ENCODE data around the gene PLEKHM2.
"Not testable (repeated sequence)": the region's sequence is repeated elsewhere in the genome, so short reads cannot be mapped to it uniquely, and the experiment has no call there.

PLEKHM2 gene

DNA sequence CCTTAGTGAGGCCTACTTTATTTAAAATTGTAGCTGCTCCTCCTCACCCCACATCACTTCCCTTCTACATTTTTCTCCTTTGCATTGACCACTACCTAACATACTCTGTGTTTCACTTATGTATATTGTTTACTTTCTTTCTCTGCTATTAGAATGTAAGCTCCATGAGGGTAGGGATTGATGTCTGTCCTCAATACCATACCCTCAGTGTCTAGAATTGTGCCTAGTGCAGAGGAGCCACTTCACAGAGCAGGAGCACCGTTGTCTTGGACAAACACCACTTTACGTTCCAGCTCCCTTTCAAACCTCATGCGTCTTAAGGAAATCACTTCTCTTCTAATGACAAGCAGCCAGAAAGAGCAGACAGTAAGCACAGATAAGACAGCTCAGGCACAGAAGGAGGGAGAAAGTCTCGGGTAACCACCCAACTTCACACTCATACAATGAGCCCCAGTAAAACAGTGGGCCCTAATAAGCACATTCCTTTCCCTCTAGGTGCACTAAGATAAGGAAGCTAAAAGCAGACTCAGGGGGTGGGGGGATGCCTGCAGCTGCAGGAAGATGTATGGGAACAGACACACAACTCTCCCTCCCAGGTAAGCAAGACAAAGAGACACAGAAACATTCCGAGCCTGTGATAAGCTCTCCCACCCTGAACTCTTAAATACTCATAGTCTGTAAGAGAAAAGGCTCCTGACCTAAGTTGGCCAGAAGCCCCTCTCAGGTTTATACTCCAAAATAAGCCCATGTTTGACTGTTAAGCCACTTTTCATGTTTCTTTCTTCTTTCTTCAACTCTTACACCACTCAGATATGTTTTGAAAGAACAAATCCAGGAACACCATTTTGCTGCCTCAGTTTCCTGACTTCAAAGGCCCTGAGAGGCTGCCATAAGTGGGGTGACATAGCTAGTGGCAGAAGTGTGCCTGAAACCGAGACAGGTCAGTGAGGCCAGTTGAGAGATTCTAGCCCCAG lies 7.1 kb upstream of the PLEKHM2 start:
- FAIRE-seq: no peak

DNA sequence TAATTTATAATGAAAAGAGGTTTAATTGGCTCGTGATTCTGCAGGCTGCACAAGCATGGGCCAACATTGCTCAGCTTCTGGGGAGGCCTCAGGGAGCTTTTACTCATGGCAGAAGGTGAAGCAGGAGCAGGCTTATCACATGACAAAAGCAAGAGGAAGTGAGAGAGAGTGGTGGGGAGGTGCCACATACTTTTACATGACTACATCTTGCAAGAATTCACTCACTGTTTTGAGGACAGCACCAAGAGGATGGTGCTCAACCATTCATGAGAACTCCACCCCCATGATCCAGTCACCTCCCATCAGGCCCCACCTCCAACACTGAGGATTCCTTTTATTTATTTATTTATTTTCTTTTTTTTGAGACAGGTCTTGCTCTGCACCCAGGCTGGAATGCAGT lies 5.5 kb upstream of the PLEKHM2 start:
- FAIRE-seq: no peak

DNA sequence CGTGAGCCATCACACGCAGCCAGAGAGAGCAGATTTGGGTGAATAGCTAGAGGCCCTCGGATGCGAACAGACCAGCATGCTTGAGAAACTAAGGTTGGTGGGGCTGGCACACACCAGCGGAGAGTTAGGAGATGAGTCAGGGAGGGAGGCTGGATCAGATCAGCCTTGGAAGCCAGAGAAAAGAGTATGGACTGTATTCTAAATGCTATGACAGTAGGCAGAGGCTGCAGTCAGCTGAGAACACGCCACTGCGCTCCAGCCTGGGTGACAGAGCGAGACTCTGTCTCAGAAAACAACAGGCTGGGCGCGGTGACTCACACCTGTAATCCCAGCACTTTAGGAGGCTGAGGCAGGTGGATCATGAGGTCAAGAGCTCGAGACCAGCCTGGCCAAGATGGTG lies 4.0 kb upstream of the PLEKHM2 start:
- FAIRE-seq: no peak

DNA sequence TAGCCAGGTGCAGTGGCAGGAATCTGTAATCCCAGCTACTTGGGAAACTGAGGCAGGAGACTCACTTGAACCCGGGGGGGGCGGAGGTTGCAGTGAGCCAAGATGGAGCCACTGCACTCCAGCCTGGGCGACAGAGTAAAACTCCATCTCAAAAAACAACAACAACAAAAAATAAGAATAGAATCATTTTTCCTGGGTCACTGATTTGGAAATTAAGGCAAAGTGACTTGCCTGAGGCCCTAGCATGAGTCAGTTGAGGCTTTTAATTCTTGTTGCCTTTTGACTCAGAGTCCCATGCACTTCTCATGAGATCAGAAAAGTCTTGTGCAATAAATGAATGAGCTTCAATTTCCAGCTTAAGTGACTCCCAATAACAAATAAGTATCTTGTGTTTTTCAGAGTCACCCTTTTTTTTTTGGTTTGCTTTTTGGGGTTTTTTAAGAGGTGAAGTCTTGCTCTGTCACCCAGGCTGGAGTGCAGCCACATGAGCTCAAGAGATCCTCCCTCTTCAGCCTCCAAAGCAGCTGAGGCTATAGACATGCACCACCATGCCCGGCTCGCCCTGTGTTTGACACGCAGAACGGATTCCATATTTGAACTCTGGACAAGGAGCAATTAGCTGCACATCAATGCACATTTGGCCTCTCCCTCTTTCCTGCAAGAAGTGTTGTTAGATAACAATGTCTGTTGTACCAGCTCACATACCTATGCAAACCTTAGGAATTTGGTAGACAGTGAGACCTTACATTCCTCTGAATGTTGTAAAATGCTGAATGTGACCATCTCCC lies 3.4 kb upstream of the PLEKHM2 start:
- no peak for FAIRE-seq

- no peak for FAIRE-seq
These were observed 2.5 kb upstream of the PLEKHM2 start for GRCh38 chr1:15681349-15682292.

GRCh38 chr1:15682936-15683341 lies 1.2 kb upstream of the PLEKHM2 start:
- FAIRE-seq: no peak

- no peak for FAIRE-seq
These were observed 628 bp upstream of the PLEKHM2 start for GRCh38 chr1:15683345-15684039.

GRCh38 chr1:15684468-15685291 lies 560 bp downstream of the PLEKHM2 start:
- no peak for FAIRE-seq

GRCh38 chr1:15685820-15686219 lies 1.7 kb downstream of the PLEKHM2 start:
- no peak for FAIRE-seq

DNA sequence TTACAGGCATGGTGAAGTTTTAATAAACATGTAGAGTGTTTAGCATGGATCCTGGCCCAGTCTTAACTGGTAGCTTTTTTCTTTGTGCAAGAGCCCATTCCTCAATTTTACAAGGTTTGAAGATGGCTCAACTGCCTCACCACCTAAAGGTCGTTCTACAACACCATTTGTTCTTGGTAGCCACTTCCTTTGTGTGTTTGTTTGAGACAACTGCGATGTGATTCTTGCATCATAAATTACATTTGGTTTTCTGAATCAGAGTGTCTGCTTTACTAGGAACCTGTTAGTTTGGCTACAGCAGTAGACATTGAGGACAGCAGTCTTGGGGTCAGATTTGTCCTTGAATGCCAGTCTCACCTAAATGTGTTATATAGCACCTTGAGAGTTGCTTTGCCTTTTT lies 3.3 kb downstream of the PLEKHM2 start:
- FAIRE-seq: no peak

- FAIRE-seq: no peak
These were observed 6.2 kb downstream of the PLEKHM2 start for GRCh38 chr1:15690317-15690716.

GRCh38 chr1:15691434-15692032 lies 7.4 kb downstream of the PLEKHM2 start:
- FAIRE-seq: no peak

- no peak for FAIRE-seq
These were observed 8.1 kb downstream of the PLEKHM2 start for GRCh38 chr1:15692121-15692682.

DNA sequence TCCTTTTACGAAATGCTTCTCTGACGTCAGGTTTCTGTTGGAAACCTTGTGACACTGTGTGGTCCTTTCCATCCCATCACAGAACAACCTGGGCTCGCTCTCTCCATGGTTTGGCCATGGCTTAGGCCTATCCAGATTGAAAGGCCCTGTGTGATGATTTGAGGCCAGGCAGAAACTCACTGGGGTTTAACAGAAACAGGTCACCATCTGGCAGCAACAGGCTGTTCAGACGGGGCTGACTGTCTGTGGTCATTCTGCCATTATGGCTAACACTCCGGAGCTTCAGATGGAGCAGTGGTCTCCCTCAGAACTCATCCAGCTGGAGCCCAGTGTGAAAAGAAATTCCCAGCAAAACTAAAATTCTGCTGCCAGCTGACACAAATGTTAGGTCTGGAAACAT lies 9.3 kb downstream of the PLEKHM2 start:
- no peak for FAIRE-seq

DNA sequence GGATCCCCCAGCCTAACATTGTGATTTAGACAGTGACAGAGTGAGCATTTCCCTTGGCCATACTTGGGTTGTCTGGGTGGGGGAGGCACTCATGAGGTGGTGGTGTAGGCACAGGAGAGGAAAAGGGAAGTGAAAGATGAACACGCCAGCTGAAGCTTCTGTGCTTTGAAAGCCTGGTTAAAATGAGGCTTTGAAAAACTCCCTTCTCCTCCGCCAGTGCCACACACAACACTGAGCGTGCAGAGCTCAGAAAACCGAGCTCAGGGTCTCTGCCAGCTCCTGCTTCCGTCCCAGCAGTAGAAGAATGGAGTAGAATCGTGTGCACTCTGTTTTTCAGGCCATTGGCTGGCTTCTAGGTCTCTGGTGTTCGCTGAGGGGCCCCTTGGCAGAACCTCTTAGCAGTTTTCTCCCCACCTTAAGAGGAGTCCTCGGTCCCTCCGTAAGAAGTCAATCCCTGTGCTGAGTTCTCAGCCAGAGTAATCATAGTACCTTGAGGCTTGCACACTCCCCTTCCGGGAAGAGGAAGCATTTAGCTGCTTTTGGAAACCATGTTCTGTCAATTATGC lies 12.9 kb downstream of the PLEKHM2 start:
- FAIRE-seq: no peak

GRCh38 chr1:15698201-15698600 lies 14.1 kb downstream of the PLEKHM2 start:
- no peak for FAIRE-seq

- not testable (repeated sequence) for FAIRE-seq
These were observed 15.2 kb downstream of the PLEKHM2 start for GRCh38 chr1:15699321-15699720.

DNA sequence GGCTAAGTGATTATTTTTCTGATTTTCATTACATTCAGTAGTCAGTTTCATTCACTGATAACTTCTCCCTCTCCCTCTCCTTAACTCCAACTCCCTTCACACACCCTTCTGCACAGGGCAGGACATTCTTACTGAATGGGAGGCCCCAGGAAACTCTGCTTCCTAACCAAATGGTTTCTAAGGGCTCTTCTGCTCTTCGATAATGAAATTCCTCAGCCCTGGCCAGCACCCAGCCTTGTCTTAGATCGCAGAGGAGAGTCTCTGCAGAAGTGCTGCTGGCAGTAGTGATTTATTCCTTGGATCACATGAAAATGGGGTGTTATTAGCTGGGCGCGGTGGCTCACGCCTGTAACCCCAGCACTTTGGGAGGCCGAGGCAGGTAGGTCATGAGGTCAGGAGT lies 16.4 kb downstream of the PLEKHM2 start:
- no peak for FAIRE-seq

DNA sequence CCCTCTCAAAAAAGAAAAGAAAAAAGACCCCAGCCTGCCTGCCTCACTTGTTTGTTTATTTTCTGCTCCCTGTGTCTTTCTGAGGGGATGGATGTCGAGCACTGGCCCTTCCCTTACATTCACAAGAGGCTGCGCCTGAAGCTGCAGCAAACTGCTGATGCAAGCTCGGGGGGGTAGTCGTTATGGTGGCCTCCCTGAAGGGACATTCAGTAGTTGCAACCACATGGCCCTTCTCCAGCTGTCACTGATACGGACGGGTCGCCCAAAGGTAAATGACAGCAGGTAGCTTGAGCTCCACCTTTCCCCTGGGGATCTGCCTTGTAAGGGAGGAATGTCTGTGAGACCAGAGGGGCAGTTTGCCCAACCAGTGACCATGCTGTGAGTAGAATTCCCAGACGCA lies 17.7 kb downstream of the PLEKHM2 start:
- no peak for FAIRE-seq

All from islet of Langerhans (tissue), 1 donor.